Aorta (tissue), 5 donors: ENCODE results near the gene PACSIN3. TPM values are rescaled to one million over a fixed set of nuclear protein-coding genes. Genes with fewer than 3 reads are reported as not detected.

Experiments used
- ATAC-seq: fragments of 200-7000 bp; cut with Tn5 transposase; one replicate; pipeline ENCODE4 v1.9.1; 2022; ENCODE audit warnings: moderate library complexity; ENCODE audit not compliant: low FRiP score
- DNase-seq, 2 donors: peaks; one replicate each; pipeline ENCODE4 v3.0.0-alpha.2; 2020
- H3K27ac ChIP-seq, 2 donors: one replicate each; pipeline ENCODE4 v1.5.1; 2013; ENCODE audit warnings: low read length in 2 of 2, mild to moderate bottlenecking in 2 of 2, moderate library complexity in 2 of 2, control low read depth in 1 of 2, inconsistent platforms in 1 of 2, low read depth in 1 of 2
- H3K27me3 ChIP-seq, 2 donors: one replicate each; pipeline ENCODE4 v1.6.1; 2013; ENCODE audit warnings: control low read depth in 1 of 2, low read length in 1 of 2, mild to moderate bottlenecking in 1 of 2, moderate library complexity in 1 of 2; ENCODE audit not compliant: insufficient read depth in 2 of 2, control insufficient read depth in 1 of 2
- H3K36me3 ChIP-seq, 2 donors: one replicate each; pipeline ENCODE4 v1.6.1; 2013; ENCODE audit warnings: control low read depth in 1 of 2, low read length in 1 of 2, mild to moderate bottlenecking in 1 of 2; ENCODE audit not compliant: insufficient read depth in 2 of 2, control insufficient read depth in 1 of 2
- H3K4me1 ChIP-seq, 2 donors: one replicate each; pipeline ENCODE4 v1.6.1; 2013; ENCODE audit warnings: low read length in 2 of 2, control low read depth in 1 of 2, mild to moderate bottlenecking in 1 of 2, moderate library complexity in 1 of 2; ENCODE audit not compliant: insufficient read depth in 2 of 2, control insufficient read depth in 1 of 2
- H3K4me3 ChIP-seq, 2 donors: one replicate each; pipeline ENCODE4 v1.5.1; 2013; ENCODE audit warnings: low read length in 2 of 2, control low read depth in 1 of 2, mild to moderate bottlenecking in 1 of 2
- H3K9me3 ChIP-seq: one replicate; pipeline ENCODE4 v1.6.1; 2013; ENCODE audit warnings: mild to moderate bottlenecking, low read length; ENCODE audit not compliant: control insufficient read depth
- WGBS, 2 donors: extraction: QIAGEN DNeasy Blood & Tissue Kit; methylation state at CpG; one replicate each; pipeline ENCODE4 v1.1.7; 2013; 5-methylcytosine and 5-hydroxymethylcytosine counted together
- intact Hi-C, 2 donors: fragments of 100-400 bp; cut with DNase I; formaldehyde crosslinking; loops; one replicate each; pipeline versions ENCODE4 v1.14.2 to v1.15.0; 2022
- polyA plus RNA-seq, 2 donors: library from polyadenylated mRNA; stranded (reverse); fragments of 200-250 nt; gene quantifications; one replicate each; pipeline ENCODE4 v1.2.3, GENCODE V29; 2013
- total RNA-seq, 2 donors: library from RNA; stranded (reverse); fragmentation: NEBNext Ultra II Directional; extraction: Animal tissue kit (Norgen Biotek cat#: 25700); gene quantifications; one replicate each; pipeline ENCODE4 v1.2.1, GENCODE V29; 2021
- donor health status: healthy with polysubstance abuse.
- donor health status: Bipolar disorder and iron deficiency.
- donor health status: DM: no; HTN: no; CAD: no.
- donor health status: DM: no; HTN: no; CAD: no.
- donor health status: DM: yes; HTN: yes; CAD: no.

PACSIN3 gene
- total and polyA plus RNA-seq, 4 donors, result 22.0 to 37.1 (median 30.4) TPM

DNA sequence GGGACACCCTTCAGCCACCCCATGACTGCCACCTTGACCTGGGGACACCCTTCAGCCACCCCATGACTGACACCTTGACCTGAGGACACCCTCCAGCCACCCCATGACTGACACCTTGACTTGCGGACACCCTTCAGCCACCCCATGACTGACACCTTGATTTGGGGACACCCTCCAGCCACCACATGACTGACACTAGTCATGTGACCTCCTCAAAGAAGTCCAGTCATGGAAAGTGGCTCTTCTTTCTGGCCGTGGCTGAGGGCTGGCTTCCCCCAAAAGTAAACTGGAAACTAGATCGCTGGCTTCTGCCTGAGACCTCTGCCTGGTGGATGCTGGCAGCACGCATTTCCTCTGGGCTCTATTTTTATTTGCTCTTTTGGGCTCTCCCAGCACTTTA, 38.0 kb downstream of the PACSIN3 start:
- ATAC-seq, result no peak
- intact Hi-C loops, result no loop called here
- Histone ChIP-seq H3K4me1 (no peaks in the 10 kb centered on the region), H3K36me3 (no peaks in the 10 kb centered on the region), H3K27me3 (no peaks in the 10 kb centered on the region), H3K4me3 (no peak overlapping the region), H3K9me3 (no peaks in the 10 kb centered on the region), H3K27ac (no peak overlapping the region)
- WGBS, 2 donors, result 89 to 91% methylated on average over 4 of the region's 4 CpGs
- no peak for DNase-seq

DNA sequence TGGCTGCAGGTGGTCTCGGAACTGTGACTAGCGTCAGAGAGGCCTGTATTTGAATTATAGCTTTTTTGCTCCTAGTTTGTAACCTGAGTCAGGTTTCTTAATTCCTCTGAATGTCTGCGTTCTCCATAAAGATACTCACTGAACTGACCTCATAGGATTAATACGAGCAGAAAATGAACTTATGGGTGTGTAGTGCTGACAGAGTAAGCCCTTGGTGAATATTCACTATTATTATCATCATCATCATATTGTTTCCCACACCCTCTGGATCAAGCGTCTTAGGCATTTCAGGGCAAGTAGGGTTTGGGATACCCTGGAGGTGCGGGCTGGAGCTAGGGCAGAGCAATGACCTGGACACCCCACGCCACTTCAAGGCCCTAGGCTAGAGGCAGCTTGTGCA, 38.6 kb downstream of the PACSIN3 start:
- Histone ChIP-seq H3K4me1 (no peaks in the 10 kb centered on the region), H3K9me3 (no peaks in the 10 kb centered on the region), H3K36me3 (no peaks in the 10 kb centered on the region), H3K27ac (no peak overlapping the region), H3K27me3 (no peaks in the 10 kb centered on the region), H3K4me3 (no peak overlapping the region)
- WGBS, 2 donors, result 95 to 97% methylated on average over 7 of the region's 7 CpGs
- intact Hi-C loops, result no loop called here
- ATAC-seq (no peak), DNase-seq (no peak)

DNA sequence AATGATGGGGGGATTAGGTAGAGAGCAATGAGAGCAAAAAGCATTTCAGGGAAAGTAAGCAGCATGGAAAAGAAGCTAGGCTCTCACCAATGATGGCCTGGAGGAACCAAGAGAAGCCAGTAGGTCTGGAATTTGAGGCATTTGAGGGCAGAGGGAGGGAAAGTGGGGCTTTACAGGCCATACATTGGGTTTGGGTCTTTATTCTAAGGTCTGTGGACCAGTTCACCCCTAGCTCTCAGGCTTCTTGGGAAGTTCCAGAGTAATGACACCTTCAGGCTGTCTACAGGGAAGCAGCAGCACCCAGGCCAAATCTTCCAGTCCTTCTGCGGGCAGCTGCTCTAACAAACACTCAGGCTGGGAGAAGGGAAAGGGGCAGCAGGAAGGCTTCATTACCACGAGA, 39.0 kb downstream of the PACSIN3 start:
- DNase-seq (no peak), ATAC-seq (no peak)
- H3K27me3 ChIP-seq, result no peaks in the 10 kb centered on the region
- H3K9me3 ChIP-seq, result no peaks in the 10 kb centered on the region
- intact Hi-C loops, result no loop called here
- 94 to 100% methylated on average over 2 of the region's 2 CpGs for WGBS, 2 donors
- no peaks in the 10 kb centered on the region for H3K36me3 ChIP-seq
- no peaks in the 10 kb centered on the region for H3K4me1 ChIP-seq
- no peak overlapping the region for H3K4me3 ChIP-seq
- H3K27ac ChIP-seq, result no peak overlapping the region

DNA sequence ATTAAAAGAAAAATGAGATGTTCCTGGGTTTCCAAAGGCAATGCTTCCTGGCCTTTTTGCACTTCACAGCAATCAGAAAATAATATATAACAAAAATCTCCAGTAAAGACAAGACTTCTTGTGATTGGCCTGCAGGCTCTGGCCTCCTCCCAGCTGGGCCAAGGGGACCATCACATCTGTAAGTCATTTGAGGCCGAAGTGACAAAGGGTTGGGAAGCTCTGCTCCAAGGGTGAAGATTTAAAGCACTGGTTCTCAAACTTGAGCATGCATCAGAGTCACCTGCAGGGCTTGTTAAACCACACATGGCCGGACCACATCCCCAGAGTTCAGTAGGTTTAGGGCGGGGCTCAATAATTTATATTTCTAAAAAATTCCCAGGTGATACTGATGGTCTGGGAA, 41.7 kb downstream of the PACSIN3 start:
- WGBS, 2 donors, result 94 to 96% methylated on average over 3 of the region's 3 CpGs
- ATAC-seq (no peak), DNase-seq (no peak)
- no peaks in the 10 kb centered on the region for H3K36me3 ChIP-seq
- H3K4me1 ChIP-seq, result no peaks in the 10 kb centered on the region
- H3K27me3 ChIP-seq, result no peaks in the 10 kb centered on the region
- no peaks in the 10 kb centered on the region for H3K9me3 ChIP-seq
- no peak overlapping the region for H3K27ac ChIP-seq
- H3K4me3 ChIP-seq, result no peak overlapping the region
- intact Hi-C loops, result no loop called here

DNA sequence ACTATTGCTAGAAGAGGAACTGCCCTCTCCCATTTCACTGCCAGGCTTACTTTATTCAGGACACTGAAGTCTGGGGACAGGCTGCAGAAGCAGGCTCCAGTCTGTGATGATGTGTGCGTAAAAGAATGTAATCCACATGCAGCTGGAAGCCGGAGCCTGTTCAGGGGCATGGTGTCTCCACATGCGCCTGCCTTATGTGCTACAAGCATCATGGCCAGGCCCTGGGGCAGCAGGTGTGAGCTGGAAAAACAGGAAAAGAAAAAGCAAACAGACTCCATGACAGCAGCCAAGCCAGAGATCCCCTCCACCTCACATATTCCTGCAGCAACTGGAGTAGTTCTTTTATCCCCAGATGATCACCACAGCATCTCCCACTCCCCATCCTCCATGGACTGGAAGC, 42.9 kb downstream of the PACSIN3 start:
- no peak overlapping the region for H3K4me3 ChIP-seq
- no peaks in the 10 kb centered on the region for H3K36me3 ChIP-seq
- peak overlapping the region in 1 of 2 donors; percentile 23 for H3K27ac ChIP-seq
- ATAC-seq, result peak; percentile 81
- WGBS, 2 donors, result 0 to 8% methylated on average over 3 of the region's 3 CpGs
- DNase-seq, result no peak
- no peaks in the 10 kb centered on the region for H3K9me3 ChIP-seq
- H3K27me3 ChIP-seq, result no peaks in the 10 kb centered on the region
- intact Hi-C loops, result no loop called here
- H3K4me1 ChIP-seq, result no peaks in the 10 kb centered on the region

DNA sequence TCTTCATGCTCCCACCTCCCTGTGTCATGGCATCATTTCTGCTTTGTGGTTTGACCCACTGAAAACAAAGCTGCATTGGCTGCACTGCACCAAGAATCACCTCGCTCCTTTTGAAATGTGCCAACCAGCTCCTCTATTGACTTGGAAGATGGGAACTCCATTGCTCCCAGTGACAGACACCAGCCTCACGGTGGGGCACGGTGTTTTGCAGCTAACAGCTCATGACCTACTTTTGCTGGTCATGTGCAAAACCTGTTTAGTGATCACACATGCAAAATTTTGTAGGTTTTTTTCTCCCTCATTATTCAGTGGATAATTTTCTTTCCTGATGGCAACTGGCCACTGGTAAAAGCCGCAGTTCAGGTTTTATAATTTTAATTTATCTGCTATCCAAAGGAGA, 46.4 kb downstream of the PACSIN3 start:
- intact Hi-C loops, result no loop called here
- WGBS, 2 donors, result 90 to 93% methylated on average over 4 of the region's 4 CpGs

DNA sequence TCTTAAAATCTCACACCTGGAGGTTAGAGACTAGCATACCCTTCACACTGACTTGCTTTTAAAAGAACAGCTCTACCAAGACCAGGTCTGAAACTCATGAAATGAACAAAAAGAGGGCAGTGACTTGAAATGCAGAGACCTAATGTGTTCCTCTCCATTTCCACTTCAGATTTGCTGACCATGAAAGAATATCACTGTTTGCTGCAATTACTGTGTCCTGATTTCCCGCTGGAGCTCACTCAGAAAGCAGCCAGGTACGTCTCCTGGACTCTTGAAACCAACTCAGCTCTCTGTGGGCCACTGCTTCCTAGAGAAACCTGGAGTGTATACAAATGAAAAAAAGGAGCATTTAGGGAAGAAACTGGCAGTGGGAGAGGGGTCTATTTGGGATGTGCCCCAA, 48.8 kb downstream of the PACSIN3 start:
- no peak overlapping the region for H3K4me3 ChIP-seq
- ATAC-seq, result no peak
- 95 to 96% methylated on average over 2 of the region's 2 CpGs for WGBS, 2 donors
- no peaks in the 10 kb centered on the region for H3K27me3 ChIP-seq
- no peak for DNase-seq
- H3K4me1 ChIP-seq, result no peaks in the 10 kb centered on the region
- intact Hi-C loops, result no loop called here
- no peaks in the 10 kb centered on the region for H3K9me3 ChIP-seq
- H3K36me3 ChIP-seq, result no peaks in the 10 kb centered on the region
- no peak overlapping the region for H3K27ac ChIP-seq

More for the DNA sequence above, 46.4 kb downstream of the PACSIN3 start:
- Histone ChIP-seq H3K27ac (no peak overlapping the region), H3K4me1 (no peaks in the 10 kb centered on the region), H3K36me3 (no peaks in the 10 kb centered on the region), H3K4me3 (no peak overlapping the region), H3K27me3 (no peaks in the 10 kb centered on the region), H3K9me3 (no peaks in the 10 kb centered on the region)
- ATAC-seq, result no peak
- DNase-seq, result no peak

DNA sequence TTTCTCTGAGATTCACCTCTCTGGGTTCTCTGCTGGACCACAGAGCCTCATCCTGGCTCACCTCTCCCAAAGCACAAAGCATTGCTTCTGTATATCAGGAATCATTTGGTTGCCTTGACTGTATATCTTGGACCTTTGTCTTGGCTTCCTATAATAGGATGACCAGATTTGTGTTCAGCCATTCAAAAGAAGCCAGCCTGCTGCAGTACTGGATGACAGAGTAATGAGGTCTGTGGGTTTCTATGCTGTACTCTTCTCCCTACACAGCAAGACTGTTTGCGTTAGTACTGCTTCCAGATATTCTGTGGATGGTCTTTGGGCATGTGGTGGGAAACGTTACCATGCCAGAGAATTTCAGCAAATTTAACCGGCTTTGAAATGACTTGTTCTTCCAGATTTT, 49.3 kb downstream of the PACSIN3 start:
- no peak overlapping the region for H3K27ac ChIP-seq
- H3K9me3 ChIP-seq, result no peaks in the 10 kb centered on the region
- no peak for ATAC-seq
- intact Hi-C loops, result no loop called here
- no peaks in the 10 kb centered on the region for H3K4me1 ChIP-seq
- no peaks in the 10 kb centered on the region for H3K27me3 ChIP-seq
- no peak for DNase-seq
- H3K4me3 ChIP-seq, result no peak overlapping the region
- no peaks in the 10 kb centered on the region for H3K36me3 ChIP-seq
- WGBS, 2 donors, result 88 to 89% methylated on average over 3 of the region's 3 CpGs

DNA sequence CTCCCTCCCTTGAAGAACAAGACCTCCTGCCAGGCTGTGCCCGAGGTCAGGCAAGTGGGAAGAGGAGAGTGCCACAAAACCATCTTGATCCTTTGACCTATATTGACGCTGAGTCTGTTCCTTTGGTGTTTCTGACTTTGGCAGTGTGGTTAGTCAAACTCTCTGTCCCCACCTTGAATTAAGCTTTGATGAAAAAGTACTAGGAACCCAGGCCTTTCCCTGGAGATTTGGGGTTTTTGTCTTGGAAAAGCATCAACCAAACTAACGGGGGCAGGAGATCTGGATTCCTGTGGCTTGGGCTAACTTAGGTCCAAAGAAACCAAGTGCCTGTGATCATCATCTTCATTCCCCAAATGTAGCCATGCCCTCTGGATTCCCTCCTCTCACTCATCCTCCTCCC, 49.9 kb downstream of the PACSIN3 start:
- WGBS, 2 donors, result 72 to 78% methylated on average over 3 of the region's 3 CpGs
- no peaks in the 10 kb centered on the region for H3K36me3 ChIP-seq
- H3K4me3 ChIP-seq, result no peak overlapping the region
- intact Hi-C loops, result no loop called here
- H3K9me3 ChIP-seq, result no peaks in the 10 kb centered on the region
- DNase-seq (no peak), ATAC-seq (no peak)
- no peak overlapping the region for H3K27ac ChIP-seq
- no peaks in the 10 kb centered on the region for H3K4me1 ChIP-seq
- H3K27me3 ChIP-seq, result no peaks in the 10 kb centered on the region
